Gastroesophageal sphincter (tissue), 3 donors: Measurements from ENCODE around the gene CAMK1D.

Experiments
- POLR2A ChIP-seq, 2 donors: fragments of 450-650 bp; IDR thresholded peaks; one replicate each; pipeline ENCODE4 v1.6.1; 2017; ENCODE audit warnings: antibody characterized with exemption in 2 of 2, mild to moderate bottlenecking in 2 of 2, moderate library complexity in 1 of 2
- POLR2AphosphoS5 ChIP-seq: sonication (generic); formaldehyde crosslinking; IDR thresholded peaks from one replicate; pipeline ENCODE4 v1.6.1; 2017; ENCODE audit warnings: antibody characterized with exemption
- TF ChIP-seq, protein P1 (sequence below), 4 experiments: fragments of 200-600 bp in 2 of 4; fragments of 450-650 bp in 2 of 4; sonication (generic) in 1 of 4; IDR thresholded peaks; one replicate each; pipeline ENCODE4 v1.5.1; 2017 to 2019; ENCODE audit warnings: antibody characterized with exemption in 4 of 4, mild to moderate bottlenecking in 2 of 4, moderate library complexity in 2 of 4

DNA sequence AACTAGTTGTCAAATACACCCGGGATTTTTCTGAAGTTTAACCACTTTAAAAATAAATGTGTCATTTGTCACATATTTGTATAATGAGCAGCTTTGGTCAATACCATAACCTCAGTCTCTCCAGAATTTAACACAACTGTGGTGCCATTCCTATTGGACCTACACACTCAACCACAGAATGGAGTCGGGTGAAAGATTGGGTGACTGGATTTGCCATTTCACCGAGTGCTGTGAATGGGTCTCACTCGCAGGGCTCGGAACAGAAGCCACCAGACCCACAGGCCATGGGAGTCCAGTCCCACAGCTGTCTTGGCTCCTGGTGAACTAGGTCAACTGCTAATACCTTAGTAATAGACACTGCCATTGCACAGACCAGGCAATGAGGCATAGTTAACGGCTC, 353.8 kb downstream of the CAMK1D start:
- TF ChIP-seq, protein P1, sequence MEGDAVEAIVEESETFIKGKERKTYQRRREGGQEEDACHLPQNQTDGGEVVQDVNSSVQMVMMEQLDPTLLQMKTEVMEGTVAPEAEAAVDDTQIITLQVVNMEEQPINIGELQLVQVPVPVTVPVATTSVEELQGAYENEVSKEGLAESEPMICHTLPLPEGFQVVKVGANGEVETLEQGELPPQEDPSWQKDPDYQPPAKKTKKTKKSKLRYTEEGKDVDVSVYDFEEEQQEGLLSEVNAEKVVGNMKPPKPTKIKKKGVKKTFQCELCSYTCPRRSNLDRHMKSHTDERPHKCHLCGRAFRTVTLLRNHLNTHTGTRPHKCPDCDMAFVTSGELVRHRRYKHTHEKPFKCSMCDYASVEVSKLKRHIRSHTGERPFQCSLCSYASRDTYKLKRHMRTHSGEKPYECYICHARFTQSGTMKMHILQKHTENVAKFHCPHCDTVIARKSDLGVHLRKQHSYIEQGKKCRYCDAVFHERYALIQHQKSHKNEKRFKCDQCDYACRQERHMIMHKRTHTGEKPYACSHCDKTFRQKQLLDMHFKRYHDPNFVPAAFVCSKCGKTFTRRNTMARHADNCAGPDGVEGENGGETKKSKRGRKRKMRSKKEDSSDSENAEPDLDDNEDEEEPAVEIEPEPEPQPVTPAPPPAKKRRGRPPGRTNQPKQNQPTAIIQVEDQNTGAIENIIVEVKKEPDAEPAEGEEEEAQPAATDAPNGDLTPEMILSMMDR (IDR thresholded peaks at IDR 0.05) = no peak
- TF ChIP-seq POLR2A (IDR thresholded peaks at IDR 0.05) (no peak), POLR2AphosphoS5 (no peak)
